ENCODE measurements around the gene CDKL1.
"Not testable (repeated sequence)": the region's sequence is repeated elsewhere in the genome, so short reads cannot be mapped to it uniquely, and the experiment has no call there.

The CDKL1 gene

GRCh38 chr14:50363714-50364111 is 33.0 kb downstream of the CDKL1 start:
- ChIA-PET CTCF (no interaction called here), POLR2A (interaction anchor here (1.1 kb wide), 1 partner anchor 168 kb away, joined by 3 read pairs; the partner anchor contains the start of gene MAP4K5)
- DNase-seq (ENCODE audit: extremely low spot score), result no peak
- TF ChIP-seq FOXK2 (IDR thresholded peaks at IDR 0.05), result no peak
- no peak for TF ChIP-seq NFRKB (IDR thresholded peaks at IDR 0.05)
- TF ChIP-seq TARDBP (IDR thresholded peaks at IDR 0.05), result no peak
- TF ChIP-seq SP1 (IDR thresholded peaks at IDR 0.05), result no peak
- TF ChIP-seq BHLHE40 (IDR thresholded peaks at IDR 0.05; ENCODE audit: borderline replicate concordance), result no peak
- no peak for TF ChIP-seq FOXA1 (IDR thresholded peaks at IDR 0.05)
- no peak for TF ChIP-seq L3MBTL2 (conservative IDR thresholded peaks at IDR 0.05)
- TF ChIP-seq CTBP1 (IDR thresholded peaks at IDR 0.05; ENCODE audit: borderline replicate concordance), result no peak
- no peak for TF ChIP-seq FOXM1 (IDR thresholded peaks at IDR 0.05; ENCODE audit: borderline replicate concordance)
- TF ChIP-seq PKNOX1 (IDR thresholded peaks at IDR 0.05), result no peak
- TF ChIP-seq ZNF384 (IDR thresholded peaks at IDR 0.05), result no peak
- no peak for TF ChIP-seq SUZ12 (IDR thresholded peaks at IDR 0.05)
- no peak for TF ChIP-seq ELF4 (IDR thresholded peaks at IDR 0.05)
- TF ChIP-seq ARNT (IDR thresholded peaks at IDR 0.05), result no peak

GRCh38 chr14:50362764-50363713 is 33.6 kb downstream of the CDKL1 start:
- POLR2A ChIA-PET, result interaction anchor here (1.1 kb wide), 1 partner anchor 169 kb away, joined by 3 read pairs; the partner anchor contains the start of gene MAP4K5
- TF ChIP-seq SP1 (IDR thresholded peaks at IDR 0.05) (no peak), SUZ12 (IDR thresholded peaks at IDR 0.05) (no peak), FOXK2 (IDR thresholded peaks at IDR 0.05) (no peak), TARDBP (IDR thresholded peaks at IDR 0.05) (no peak)
- CTCF ChIA-PET, result interaction anchor here (0.7 kb wide), 1 partner anchor 137 kb away, joined by 3 read pairs; no protein-coding TSS in a partner anchor
- DNase-seq (ENCODE audit: extremely low spot score), result no peak

- DNase-seq (ENCODE audit: extremely low spot score); POLR2A ChIA-PET: not testable (repeated sequence)
- CTCF ChIA-PET, result interaction anchor here (0.7 kb wide), 1 partner anchor 136 kb away, joined by 3 read pairs; no protein-coding TSS in a partner anchor
Measured at GRCh38 chr14:50361473-50362403, 34.9 kb downstream of the CDKL1 start.

GRCh38 chr14:50360851-50361250 is 35.8 kb downstream of the CDKL1 start:
- DNase-seq (ENCODE audit: extremely low spot score), result no peak
- TF ChIP-seq HDGF (IDR thresholded peaks at IDR 0.05; ENCODE audit: borderline replicate concordance) (no peak), ZNF384 (IDR thresholded peaks at IDR 0.05) (no peak), NFRKB (IDR thresholded peaks at IDR 0.05) (no peak), L3MBTL2 (conservative IDR thresholded peaks at IDR 0.05) (no peak), BHLHE40 (IDR thresholded peaks at IDR 0.05; ENCODE audit: borderline replicate concordance) (no peak), TARDBP (IDR thresholded peaks at IDR 0.05) (no peak), LEF1 (IDR thresholded peaks at IDR 0.05; ENCODE audit: borderline replicate concordance) (no peak), SP1 (IDR thresholded peaks at IDR 0.05) (no peak), PKNOX1 (IDR thresholded peaks at IDR 0.05) (no peak), FOXK2 (IDR thresholded peaks at IDR 0.05) (no peak)
- ChIA-PET CTCF (no interaction called here), POLR2A (no interaction called here)

- POLR2A ChIA-PET, result no interaction called here
- TF ChIP-seq LEF1 (IDR thresholded peaks at IDR 0.05; ENCODE audit: borderline replicate concordance), result no peak
- no peak for TF ChIP-seq HDGF (IDR thresholded peaks at IDR 0.05; ENCODE audit: borderline replicate concordance)
- TF ChIP-seq CTBP1 (IDR thresholded peaks at IDR 0.05; ENCODE audit: borderline replicate concordance), result no peak
- no peak for TF ChIP-seq TARDBP (IDR thresholded peaks at IDR 0.05)
- TF ChIP-seq FOXM1 (IDR thresholded peaks at IDR 0.05; ENCODE audit: borderline replicate concordance), result no peak
- TF ChIP-seq ZNF384 (IDR thresholded peaks at IDR 0.05), result no peak
- no peak for TF ChIP-seq SUZ12 (IDR thresholded peaks at IDR 0.05)
- no peak for TF ChIP-seq ARNT (IDR thresholded peaks at IDR 0.05)
- TF ChIP-seq FOXA1 (IDR thresholded peaks at IDR 0.05), result no peak
- TF ChIP-seq ELF4 (IDR thresholded peaks at IDR 0.05), result no peak
- TF ChIP-seq BHLHE40 (IDR thresholded peaks at IDR 0.05; ENCODE audit: borderline replicate concordance), result no peak
- CTCF ChIA-PET, result no interaction called here
Measured at GRCh38 chr14:50360093-50360492, 36.6 kb downstream of the CDKL1 start.

GRCh38 chr14:50359631-50360030 is 37.0 kb downstream of the CDKL1 start:
- ChIA-PET POLR2A (no interaction called here), CTCF (no interaction called here)
- no peak for TF ChIP-seq PKNOX1 (IDR thresholded peaks at IDR 0.05)
- TF ChIP-seq SP1 (IDR thresholded peaks at IDR 0.05), result no peak
- TF ChIP-seq LEF1 (IDR thresholded peaks at IDR 0.05; ENCODE audit: borderline replicate concordance), result no peak
- no peak for DNase-seq (ENCODE audit: extremely low spot score)

More at GRCh38 chr14:50360093-50360492, 36.6 kb downstream of the CDKL1 start:
- no peak for DNase-seq (ENCODE audit: extremely low spot score)
